Jurkat, Clone E6-1 (cell line): ENCODE data around the gene PRDM8.

ENCODE experiments used
- DNase-seq: peaks from one replicate; pipeline ENCODE4 v3.0.0-alpha.2; 2011; ENCODE audit warnings: low read depth, low spot score
- H3K4me3 ChIP-seq: 2 replicates; pipeline ENCODE4 v1.5.1; 2011; ENCODE audit warnings: mild to moderate bottlenecking, low read length, control low read depth, moderate library complexity

The PRDM8 gene

DNA sequence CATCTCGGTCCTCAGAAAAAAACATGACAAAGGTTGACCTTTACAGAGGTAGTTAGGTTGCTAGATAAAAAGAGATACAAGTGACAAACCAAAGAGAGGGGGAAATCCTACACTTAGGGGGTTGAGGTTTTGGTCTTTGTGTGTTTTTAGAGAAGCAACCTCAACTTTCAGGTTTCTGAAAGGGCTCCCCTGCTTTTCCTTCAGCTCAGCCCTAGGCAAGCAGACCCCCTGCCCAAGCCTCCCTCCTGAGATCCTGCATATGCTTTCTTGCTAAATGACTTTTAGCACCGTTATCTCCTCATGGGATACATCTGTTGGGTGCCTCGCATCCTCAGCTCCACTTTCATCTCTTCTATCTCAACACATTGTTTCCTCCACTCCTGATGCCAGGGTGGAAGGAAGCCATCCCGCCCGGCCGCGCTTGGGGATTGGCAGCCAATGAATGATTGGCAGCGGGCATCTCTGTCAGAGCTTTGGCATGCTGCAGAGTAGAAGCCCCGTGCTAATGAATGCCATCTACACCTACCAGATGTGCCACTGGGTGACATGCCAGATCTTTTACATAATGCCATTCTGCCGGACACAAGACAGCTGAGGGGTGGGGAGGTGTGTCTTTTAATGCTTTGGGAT is 15.0 kb upstream of the PRDM8 start:
- peak; percentile 16 for DNase-seq
- no peak overlapping the region for H3K4me3 ChIP-seq

DNA sequence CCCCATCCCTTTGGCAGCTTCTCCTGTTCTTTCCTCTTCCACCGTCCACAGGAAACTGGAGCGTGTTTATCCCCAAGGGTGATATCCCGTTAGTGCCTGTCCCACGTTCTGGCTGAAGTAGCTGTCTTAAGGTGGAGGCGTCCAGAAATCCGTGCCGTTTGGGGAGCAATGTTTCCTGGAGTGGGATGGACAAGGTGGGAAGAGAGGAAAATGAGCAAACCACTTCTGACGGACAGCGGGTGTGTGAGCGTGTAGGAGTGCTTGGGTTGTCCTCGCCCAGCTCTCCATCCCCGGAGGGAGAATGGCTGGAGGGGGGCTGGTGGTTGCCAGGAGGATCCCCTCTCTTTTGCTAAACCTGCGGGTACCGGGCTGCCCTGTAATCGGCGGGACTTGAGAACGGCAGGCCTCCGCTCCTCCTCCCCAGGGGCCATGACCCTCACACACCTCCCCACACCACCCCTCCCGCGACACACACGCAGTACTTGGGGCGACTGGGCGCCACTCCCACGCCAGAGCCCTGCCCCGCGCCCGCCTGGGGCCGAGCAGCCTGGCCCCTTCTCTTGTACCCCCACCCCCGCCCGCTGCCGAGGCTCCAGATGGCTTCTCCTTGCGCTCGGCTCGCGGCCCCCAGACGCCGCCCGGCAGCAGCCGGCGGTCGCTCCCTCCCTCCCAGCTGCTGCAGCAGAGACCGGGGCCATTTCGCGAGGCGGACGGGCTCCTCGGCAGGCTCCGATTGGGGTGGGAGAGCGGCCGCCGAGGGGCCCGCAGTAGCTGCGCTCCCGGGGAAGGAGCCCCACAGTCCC is 13.9 kb upstream of the PRDM8 start:
- peak overlapping the region; percentile 72 for H3K4me3 ChIP-seq
- no peak for DNase-seq

DNA sequence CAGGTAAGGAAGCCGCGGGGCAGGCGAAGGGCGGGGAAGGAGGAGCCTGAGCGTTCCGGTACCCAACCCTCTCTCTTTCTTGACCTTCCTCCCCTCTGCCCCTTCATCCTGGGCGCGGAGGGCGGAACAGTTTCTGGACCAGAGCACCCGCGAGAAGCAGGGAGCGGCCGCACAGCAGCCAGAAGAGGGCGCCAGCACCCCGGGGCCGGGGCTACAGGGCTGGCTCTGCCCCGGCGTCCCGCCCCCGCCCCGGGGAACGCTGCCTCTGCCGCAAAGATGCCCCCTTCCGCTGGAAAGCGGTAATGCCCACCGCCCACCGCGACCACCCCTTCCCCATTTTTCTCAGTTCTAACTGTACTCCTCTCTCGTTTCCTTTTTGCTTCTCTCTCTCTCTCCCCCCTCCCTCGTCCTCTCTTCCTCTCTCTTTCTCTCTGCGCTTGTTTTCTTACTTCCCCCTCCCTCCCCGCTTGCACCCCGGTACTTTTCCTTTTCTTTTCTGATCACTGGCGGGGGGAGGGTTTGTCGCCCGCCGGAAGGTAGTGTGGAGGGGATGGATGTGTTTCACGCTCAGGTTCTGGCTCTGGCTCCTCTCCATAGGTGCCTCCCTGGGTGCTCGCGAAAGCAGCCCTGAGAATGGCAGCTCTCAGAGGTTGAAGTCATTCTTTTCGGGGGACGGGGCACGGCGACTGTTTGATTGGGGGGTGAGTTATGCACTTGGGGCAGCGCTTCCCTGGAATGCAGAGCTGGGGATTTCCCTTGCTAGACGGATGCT is 13.1 kb upstream of the PRDM8 start:
- DNase-seq, result peak; percentile 63
- H3K4me3 ChIP-seq, result peak overlapping the region; percentile 72

DNA sequence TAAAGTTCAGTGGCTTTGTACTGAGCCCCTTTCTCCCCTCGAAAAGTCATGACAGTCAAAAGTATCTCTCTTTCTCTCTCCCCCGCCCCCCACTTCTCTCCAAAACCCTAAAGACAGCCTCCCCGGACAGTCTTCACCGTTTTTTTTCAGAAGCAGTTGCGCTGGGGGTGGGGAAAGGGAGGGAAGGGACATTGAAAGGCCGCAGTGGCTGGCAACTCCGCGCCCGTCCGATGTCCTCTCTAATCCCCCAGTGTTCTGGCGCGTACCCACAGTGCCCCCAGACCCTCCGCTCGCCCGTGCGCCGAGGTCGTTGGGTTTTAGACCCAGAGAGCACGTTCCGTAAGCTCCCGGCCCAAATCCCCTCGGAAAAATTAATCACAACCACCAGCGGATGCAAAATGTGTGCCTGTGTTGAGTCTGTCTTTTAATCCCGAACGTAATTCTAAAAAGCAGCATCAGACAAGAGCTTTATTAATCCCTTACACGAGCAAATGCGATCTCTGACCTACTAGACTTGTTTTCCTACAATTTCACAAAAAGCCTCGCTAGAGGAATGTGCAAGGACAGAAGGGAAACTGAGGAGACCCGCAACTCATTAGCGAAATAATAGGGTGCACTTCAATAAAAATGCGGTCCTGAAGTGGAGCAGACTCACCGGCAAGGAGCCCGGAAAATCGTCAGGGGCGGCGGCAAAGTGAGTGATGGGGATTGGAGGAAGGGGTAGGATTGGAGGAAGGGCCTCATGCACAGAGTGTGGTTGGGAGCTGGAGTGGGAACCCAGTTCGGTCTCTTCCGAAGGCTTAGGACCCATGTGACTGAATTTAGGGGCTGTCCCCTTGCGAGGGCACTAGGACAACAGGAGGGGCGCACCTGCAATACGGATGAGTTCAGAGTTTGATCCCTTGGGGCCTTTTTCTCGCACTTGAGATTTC is 12.2 kb upstream of the PRDM8 start:
- DNase-seq, result no peak

DNA sequence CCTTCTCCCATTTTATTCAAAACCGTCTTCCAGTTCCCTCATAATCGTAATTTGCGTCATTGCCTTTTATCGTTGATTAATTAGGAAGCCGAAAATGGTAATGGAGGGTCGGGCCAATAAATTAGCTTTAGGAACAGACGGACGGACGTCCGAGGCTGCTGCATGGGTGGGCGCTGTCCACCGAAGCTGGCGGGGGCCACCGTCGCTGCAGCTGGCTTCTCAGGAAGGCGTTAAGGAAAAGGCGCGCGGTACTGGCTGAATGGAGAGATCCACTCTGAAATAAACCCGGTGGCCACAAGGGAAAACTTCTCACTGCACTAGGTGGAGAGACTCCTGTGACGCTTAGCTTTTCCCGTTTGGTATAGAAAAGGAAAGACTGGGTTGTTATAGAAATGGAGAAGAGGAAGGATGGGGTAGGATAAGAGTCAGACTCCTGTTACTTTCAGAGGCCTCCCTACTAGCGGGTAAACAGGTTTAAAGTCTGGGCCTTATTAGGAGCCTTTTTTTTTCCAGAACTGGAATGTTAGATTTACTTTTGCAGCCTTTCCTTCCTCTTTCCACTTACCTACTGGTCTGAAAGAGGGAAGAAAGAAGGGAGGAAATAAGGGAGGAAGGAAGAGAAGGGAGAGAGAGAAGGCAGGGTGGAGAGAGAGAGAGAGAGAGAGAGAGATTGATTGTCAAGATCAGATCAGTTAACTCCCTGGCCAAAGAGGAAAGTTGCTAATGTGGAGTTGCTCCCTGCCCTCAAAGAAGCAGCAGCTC is 11.3 kb upstream of the PRDM8 start:
- DNase-seq, result no peak
- H3K4me3 ChIP-seq, result no peak overlapping the region

More for the DNA sequence above, 12.2 kb upstream of the PRDM8 start:
- H3K4me3 ChIP-seq, result peak overlapping the region; percentile 72

DNA sequence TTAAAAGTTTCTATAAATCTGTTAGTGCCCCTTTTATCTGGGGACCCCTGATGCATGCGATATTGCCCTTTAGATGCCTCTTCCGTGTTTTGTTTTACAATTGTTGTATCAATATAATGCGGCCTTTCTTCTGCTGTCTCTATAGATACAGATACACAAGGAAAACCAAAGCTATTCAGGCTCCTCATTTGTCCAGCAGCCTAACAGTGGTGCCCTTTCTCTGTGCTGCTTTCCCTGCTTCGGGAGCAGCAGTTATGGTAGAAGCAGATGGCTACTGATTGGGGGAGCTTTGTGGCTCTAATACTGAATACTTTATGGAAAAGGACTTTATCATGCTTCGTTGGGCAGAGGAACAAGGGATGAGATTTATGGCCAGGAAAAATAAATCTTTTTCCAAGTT is 10.6 kb upstream of the PRDM8 start:
- DNase-seq, result no peak
- H3K4me3 ChIP-seq, result no peak overlapping the region

DNA sequence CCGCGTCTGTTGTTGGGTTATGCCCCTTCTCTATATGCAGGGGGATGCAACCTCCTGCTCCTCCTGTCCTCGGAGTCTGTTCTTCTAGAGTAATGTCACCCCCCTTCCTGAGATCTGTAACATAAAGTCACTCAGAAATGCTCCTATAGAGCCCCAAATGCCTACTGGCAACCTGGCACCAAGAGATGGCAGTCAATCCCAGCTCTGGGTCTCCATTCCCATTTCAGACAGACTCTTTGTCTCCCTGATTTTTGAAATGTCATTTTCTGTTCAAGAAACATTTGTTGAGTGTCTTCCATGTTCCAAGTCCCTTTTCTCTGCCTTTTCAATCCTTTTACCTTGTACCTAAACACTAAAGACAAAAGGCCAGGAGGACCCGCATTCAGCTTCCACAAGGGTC is 9.6 kb upstream of the PRDM8 start:
- DNase-seq, result no peak

DNA sequence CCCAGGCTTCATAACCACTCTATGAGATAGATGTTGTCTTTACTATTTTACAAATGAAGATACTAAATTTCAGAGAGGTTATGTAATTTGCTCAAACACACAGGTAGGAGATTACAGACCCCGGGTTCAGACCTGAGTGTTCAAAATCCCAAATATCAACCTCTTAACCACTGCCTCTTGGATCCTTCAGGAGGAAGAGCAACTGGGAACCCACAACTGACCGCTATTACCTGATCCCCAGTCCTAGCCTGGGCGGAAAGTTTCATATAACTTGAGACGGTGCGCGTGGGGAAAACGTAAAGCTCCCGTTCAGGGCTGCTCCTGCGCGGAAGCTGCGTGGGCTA is 8.9 kb upstream of the PRDM8 start:
- H3K4me3 ChIP-seq, result no peak overlapping the region
- no peak for DNase-seq

More for the DNA sequence above, 9.6 kb upstream of the PRDM8 start:
- H3K4me3 ChIP-seq, result no peak overlapping the region

DNA sequence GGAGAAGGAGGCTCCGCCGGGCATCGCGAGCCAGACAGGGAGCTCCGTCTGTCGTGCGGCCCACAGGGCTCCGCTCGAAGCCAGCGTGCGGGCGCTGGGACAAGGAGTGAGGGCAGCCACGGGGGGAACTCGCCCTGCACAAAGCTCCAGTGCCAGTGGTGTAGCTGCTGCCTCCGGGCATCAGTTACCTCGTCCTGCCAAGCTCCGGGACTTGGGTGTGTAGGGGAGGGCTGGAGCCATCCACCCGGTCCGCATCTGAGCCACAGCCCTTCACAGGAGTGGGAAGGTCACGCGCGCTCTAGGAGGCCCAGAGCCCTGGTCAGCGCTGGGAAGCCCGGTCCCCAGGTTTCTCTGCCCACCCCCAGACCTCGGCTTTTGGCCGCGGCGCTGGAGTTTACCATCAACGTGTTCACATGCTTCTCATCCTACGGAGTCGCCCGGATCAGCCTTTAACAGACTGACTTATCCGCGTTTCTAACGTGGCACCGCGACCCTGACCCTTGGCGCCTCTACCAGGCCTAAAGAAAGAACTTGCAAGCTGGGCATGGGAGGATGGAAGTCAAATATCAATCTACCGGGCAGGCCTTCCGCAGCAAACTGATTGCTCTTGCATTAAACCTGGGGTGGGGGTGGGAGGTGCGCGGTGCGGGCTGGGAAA is 8.4 kb upstream of the PRDM8 start:
- no peak overlapping the region for H3K4me3 ChIP-seq
- DNase-seq, result no peak

DNA sequence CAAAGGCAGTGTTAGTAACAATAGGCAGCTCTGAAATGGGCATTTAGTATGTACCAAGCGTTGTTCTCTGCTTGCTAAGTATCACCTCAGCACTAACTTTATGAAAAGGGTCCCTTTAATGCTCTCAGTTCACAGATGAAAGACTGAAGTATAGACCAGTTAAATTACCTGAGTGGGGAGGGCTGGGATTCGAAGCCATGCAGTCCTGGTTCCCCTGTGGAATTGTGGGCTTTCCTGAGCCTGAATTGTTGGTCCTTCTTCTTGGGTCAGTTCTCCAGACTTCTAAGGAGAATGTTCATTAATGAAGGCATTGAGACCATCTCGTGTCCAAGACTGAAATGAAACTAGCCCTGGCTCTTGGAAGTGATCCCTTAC is 7.7 kb upstream of the PRDM8 start:
- DNase-seq, result no peak
- no peak overlapping the region for H3K4me3 ChIP-seq

DNA sequence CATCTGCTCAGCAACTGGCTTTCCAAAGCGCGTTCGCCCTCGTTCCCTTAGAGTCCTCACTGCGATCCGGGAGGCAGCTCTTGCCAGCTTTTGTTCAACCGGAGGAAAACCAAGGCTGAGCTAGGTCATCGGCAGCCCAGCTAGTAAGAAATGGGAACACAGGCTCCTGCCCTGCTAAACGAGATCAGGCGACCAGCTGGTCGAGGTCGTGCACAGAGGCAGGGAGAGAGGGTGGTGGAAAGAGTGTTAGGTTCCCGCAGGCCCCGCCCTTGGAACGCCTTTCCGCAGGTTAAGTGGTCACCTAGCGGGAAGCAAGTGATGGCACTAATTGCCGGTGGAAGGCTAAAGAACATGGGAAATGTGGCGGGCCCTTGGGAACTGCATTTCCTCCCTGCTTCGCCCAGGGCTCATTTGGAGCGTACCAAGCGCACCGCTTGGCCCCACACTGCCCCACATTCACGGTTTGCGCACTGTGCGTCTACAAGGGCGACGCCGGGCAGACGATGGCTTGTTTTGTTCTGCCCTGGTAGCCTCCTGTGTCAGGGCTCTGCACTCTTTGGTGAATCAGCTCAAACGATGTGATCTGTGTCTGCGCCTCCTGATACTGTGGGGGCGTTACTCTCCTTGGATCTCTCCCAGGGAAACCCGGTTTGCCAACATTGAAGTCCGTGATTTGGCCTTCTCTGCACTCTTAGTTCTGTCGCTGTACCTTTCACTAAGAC is 7.2 kb upstream of the PRDM8 start:
- no peak for DNase-seq
- H3K4me3 ChIP-seq, result no peak overlapping the region

DNA sequence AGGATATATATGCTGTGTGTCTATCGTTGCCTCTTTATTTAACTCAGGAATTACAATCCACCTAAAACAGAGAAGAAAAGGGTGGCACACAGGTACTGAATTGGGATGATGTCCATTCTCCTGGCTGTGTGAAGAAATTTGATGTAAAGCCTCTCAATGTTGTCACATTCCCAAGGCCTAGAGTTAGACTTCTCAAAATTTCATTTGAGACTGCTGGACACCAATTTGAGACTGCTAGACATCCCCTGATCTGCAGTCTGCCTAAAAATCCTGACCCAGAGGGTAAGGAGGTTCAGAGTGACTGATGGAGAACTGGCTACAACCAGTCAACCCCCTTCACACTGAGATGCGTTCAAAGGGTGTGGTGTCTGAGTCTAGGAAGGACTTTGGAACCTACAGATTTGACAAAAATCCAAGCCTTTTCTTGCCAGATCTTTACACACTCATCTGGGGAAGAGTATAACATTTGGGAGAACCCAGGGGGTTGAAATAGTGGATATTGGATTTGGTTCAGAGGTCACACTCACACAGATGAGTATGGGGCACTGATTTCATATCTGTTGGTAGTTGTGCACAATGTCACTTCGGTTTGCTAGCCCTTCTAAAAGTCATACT is 4.9 kb upstream of the PRDM8 start:
- H3K4me3 ChIP-seq, result no peak overlapping the region
- no peak for DNase-seq

DNA sequence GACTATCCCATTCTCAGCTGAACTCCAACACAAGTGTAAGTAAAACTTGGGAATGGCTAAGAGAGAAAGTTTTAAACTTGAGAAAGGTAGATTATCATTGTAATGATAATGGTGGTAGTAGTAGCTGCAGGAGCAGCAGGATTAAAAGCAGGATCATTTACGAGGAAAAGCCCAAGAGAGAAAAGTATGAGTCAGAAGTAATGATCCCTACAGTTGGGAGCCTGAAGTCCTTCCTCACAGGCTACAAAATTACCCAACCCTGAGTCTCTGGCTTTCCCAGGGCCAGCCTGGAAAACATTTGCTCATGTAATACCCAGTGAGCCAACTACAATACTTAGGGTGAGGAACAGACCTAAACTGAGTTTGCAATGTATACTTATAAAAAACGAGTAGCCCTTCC is 4.4 kb upstream of the PRDM8 start:
- no peak for DNase-seq
- H3K4me3 ChIP-seq, result no peak overlapping the region

DNA sequence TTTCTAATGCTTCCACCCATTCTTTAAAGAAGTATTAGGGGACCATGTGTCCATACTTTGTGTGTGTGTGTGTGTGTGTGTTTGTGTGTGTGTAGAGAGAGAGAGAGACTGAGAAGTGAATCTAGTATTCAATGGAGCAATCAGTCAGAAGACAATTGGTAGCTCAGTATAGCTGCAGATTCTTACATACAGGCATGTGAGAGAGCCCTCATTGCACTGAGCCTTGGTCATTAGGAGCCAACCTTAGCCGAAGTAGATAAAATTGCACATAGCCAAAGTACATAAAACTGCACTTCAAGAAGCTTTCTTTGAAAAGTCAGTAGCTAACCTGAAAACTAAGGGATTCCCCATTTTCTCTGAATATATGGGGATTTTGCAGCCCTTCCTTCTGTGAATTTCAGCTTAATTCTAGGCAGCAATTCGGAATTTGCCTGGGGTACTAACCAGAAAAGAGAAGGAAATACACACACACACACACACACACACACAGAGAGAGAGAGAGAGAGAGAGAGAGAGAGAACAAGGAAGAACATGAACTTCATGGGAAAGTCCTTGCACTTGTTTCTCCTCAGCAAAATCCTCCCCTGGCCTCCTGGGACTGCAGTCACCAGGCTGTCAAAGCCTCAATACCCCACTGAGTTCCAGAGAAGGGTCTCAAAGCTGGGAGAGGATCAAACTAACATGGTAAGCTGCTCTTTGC is 1.7 kb upstream of the PRDM8 start:
- no peak for DNase-seq
- H3K4me3 ChIP-seq, result no peak overlapping the region

DNA sequence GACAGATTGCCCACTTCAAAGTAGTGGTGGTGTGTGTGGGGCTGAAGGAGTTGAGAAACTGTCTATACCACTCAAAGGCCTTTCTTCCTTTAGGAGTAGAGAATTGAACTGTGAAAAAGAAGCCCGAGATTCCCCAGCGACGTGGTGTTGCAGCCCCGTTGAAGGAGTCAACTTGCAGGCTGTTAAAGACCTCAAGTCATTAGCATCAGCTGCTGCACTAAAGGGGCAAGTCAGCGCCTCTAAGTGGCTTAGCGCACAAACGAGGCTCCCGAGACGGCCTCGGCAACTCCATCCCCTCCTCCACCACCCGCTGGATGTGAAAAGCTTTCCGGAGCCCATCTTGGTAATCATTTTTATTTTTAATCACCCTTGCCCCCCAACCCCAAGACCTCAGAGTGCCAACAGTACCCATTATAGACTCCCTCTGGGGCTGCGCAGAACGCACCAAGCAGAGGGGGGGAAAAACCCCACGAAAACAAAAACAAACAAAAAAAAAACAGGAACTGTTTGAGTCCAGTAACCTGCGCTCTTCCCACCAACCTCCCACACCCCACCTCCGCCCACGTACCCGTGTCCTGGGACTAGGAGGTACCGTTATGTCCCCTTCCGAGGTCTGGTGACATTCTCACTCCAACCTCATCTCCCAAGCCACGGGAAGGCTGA is 913 bp upstream of the PRDM8 start:
- DNase-seq, result no peak
- H3K4me3 ChIP-seq, result no peak overlapping the region
